NCI-H2227 (cell line): ENCODE results near the gene NTRK1.

Experiments
- DNase-seq: peaks from one replicate; lab custom pipeline; 2025; ENCODE audit not compliant: unreplicated experiment; lab: John Stamatoyannopoulos, UW

The NTRK1 gene

GRCh38 chr1:156930483-156930882 lies 69.8 kb downstream of the NTRK1 start:
- no peak for DNase-seq
